CD1c-positive myeloid dendritic cell (primary cell): Measurements from ENCODE around the gene TRIM13.
"Not testable (repeated sequence)": the region's sequence is repeated elsewhere in the genome, so short reads cannot be mapped to it uniquely, and the experiment has no call there.

Experiments used
- DNase-seq: peaks from one replicate; pipeline ENCODE4 v3.0.0-alpha.2; 2016; ENCODE audit errors: extremely low spot score

TRIM13 gene, protein sequence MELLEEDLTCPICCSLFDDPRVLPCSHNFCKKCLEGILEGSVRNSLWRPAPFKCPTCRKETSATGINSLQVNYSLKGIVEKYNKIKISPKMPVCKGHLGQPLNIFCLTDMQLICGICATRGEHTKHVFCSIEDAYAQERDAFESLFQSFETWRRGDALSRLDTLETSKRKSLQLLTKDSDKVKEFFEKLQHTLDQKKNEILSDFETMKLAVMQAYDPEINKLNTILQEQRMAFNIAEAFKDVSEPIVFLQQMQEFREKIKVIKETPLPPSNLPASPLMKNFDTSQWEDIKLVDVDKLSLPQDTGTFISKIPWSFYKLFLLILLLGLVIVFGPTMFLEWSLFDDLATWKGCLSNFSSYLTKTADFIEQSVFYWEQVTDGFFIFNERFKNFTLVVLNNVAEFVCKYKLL

DNA sequence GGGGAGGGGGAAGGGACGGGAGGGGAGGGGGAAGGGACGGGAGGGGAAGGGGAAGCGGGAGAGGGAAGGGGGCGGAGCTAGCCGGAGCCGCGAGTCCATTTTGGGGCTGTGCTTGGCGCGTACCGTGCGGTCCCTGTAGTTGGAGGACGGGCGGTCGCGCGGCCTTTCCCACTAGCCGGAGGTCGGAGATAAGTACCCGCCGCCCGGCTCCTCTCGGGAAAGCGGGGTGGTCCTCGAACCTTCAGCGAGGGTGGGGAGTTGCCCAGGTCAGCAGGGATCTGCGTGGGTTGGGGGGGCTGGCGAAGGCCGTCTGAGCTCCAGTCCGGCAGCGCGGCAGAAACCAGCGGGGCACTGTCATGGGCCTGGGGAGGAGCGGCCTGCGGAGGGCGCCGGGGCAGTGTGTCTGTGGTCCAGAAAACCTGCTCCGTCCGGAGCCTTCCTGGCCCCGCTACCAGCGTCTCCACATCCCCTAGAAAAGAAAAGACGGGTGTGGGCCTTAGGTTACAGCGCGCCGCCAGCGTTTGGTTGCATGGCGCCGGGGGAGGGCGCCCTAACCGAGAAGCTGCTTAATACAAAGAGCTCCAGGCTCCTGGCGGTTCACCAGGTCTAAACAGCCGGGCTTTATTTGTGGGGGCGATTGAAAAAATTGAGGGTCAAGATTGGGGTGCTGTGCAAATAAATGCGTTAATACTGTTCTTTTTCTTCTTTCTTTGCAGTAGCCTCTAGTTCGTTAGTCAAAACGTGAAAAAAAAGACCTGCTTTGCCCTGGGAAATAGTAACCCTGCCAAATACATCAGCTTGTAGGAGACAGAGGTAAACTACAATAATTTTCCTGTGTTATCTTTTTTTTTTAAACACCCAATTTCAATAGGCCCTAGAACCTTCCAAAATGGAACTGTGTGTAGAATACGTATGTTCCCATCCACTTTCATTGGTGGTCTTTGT is at the start of gene TRIM13:
Gene TRIM13 (plus strand): TSS at position 92 of the 945 bp plus-strand sequence. CDS start 14,899 bp downstream, outside the sequence.
- peak; percentile 88 for DNase-seq

DNA sequence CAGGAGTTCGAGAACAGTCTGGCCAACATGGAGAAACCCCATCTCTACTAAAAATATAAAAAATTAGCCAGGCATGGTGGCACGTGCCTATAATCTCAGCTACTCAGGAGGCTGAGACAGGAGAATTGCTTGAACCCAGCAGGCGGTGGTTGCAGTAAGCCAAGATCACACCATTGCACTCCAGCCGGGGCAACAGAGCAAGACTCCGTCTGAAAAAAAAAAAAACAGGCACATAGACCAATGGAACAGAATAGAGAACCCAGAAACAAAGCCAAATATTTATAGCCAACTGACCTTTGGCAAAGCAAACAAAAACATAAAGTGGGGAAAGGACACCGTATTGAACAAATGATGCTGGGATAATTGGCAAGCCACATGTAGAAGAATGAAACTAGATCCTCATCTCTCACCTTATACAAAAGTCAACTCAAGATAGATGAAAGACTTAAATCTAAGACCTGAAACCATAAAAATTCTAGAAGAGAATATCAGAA is 48.0 kb upstream of the TRIM13 start:
- not testable (repeated sequence) for DNase-seq

DNA sequence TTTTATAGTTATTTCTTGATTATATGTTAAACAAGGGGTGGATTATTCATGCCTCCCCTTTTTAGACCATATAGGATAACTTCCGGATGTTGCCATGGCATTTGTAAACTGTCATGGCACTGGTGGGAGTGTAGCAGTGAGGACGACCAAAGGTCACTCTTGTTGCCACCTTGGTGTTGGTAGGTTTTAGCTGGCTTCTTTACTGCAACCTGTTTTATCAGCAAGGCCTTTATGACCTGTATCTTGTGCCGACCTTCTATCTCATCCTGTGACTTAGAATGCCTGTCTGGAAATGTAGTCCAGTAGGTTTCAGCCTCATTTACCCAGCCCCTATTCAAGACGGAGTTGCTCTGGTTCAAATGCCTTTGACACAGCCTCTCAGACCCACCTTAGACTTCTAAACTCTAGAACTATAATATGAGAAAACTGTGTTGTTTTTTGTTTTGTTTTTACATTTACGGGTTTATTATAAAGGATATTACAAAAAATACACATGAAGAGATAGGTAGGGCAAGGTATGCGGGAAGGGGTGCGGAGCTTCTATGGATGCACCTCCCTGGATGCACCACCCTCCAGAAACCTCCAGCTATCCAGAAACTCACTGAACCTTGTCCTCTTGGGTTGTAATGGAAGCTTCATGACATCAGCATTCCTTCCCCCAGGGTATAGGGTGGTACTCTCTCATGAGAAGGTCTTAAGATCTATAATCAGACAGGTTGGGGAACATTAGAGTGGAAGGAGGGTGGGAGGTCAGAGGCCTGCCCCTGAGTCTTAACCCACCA is 44.9 kb upstream of the TRIM13 start:
- DNase-seq = no peak

DNA sequence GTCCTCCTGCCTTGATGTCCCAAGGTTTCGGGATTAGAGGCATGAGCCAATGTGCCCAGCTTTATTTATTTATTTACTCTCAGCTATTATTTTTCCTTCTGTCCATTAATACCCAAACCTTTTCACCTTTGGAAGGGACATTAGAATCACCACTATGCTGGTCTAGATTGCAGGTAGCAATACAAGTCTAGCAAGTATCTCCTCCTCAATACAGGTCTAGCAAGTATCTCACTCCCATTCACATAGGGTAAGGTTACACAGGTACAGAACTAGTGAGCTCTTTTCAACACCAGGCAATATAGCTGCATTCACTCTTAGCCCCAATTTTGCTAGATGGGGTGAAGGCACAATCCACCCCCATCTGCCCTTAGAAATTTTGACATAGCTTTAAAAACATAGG is 43.3 kb upstream of the TRIM13 start:
- no peak for DNase-seq

DNA sequence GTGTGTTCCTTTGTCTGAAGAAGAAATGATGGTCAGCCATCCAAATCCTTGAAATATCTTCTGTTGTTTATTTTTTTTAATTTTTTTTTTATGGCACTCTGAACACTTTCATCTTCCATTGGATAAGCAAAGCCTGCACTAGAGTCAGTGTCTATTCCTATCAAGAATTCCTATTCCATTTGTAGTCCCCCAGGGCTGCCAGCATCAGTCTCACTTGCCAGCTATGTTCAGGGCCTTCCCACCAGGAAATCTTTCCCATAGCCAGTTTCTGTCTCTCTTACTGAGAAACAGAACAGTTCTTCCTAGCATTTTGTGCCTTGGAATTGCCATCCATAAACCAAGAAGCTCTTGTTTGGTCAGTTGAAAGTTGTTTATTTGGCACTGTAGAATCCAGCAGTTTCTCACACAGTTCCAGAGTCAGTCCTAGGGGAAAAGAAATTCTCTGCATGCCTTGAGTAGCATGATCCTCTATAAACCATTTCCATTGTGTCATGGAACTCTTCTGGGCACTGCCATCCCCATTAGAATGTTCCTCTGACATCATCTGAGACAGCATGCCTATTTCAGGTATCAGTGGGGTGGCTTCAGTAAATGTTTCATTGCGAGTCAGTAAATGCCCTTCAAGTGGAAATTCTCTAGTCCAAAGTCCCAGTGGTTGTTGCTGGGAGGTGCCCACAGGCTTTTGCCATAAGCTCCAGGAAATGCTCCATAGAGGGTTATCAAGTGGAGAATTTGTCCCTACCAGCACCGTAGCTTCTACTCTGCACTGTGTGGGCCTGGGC is 42.0 kb upstream of the TRIM13 start:
- no peak for DNase-seq

DNA sequence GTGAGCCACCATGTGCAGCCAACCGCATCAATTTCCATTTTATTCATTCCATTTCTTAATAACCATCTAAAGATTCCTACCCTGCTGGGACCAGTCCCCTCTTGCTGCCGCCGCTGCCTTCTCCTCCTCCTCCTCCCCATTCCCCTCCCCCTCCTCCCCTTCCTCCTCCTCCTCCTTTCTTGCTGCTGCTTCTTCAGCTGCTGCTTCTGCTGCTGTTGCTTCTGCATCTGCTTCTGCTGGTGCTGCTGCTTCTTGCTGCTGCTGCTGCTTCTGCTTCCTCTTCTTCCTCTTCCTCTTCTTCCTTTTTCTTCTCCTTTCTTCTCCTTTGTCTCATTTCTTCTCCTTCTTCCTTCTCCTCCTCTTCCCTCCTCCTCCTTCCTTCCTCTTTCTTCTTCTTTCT is 40.7 kb upstream of the TRIM13 start:
- no peak for DNase-seq

DNA sequence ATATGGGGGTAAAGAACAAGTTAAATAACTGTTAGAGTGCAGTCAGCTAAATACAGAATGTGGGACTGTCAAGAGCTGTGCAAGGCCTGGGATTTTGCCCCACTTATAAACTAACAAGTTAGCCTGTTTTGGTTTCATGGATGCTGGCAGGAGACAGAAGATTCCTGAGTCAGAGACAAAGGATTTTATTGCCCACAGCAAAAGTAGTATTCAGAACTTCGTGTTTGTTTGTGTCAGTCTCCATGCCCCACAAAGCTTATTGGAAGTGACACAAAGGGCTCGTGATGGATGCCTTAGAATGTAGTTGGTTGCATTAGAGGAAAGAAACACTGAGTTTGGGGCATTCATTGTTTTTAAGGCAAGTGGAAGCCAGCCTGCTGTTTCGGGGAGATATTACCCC is 38.5 kb upstream of the TRIM13 start:
- DNase-seq = no peak

DNA sequence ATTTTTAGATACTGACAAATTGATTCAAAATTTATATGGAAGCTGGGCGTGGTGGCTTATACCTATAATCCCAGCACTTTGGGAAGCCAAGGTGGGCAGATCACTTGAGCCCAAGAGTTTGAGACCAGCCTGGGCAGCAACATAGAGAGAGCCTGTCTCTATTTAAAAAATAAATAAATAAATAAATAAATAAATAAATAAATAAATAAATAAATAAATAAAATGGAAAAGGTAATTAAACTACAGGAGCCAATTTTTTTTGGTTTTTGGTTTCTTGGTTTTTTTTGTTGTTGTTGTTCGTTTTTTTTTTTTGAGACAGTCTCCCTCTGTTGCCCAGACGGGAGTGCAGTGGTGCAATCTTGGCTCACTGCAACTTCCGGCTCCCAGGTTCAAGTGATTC is 29.4 kb upstream of the TRIM13 start:
- no peak for DNase-seq

DNA sequence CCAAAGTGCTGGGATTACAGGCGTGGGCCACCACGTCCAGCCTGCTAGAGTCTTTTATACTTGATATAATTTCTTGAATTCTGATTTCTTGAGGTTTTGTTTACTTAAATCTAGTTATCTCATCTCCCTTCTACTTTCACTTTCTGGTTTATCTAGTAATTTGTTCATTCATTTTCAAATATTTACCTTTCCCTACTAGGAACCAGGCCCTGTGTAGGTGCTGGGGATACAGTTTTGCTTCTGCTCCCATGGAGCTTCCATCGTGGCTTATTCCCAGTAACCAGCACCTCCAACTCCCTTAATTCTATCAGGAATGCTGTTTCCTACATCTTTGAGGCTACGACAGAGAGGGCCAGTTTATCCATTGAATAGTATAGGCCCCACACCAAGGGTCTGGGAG is 24.1 kb upstream of the TRIM13 start:
- no peak for DNase-seq

DNA sequence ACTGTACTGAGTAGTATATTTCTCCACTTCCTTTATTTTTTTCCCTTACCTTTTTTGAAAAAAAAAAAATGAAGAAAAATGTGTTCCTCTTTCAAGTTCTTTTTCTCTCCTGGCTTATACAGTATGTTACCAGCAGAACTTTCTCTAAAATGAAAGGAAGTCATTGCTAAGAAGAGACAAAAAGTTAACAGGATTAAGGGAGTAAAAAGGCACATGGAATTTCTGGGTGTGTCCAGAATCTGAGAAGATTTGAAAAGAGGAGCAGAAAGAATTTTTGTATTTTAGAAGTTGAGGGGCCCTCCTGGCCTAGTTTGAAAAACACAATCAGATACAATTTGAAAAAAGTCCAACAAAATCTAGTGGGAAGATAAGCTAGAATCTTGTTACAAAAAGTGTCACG is 21.0 kb upstream of the TRIM13 start:
- DNase-seq = no peak

DNA sequence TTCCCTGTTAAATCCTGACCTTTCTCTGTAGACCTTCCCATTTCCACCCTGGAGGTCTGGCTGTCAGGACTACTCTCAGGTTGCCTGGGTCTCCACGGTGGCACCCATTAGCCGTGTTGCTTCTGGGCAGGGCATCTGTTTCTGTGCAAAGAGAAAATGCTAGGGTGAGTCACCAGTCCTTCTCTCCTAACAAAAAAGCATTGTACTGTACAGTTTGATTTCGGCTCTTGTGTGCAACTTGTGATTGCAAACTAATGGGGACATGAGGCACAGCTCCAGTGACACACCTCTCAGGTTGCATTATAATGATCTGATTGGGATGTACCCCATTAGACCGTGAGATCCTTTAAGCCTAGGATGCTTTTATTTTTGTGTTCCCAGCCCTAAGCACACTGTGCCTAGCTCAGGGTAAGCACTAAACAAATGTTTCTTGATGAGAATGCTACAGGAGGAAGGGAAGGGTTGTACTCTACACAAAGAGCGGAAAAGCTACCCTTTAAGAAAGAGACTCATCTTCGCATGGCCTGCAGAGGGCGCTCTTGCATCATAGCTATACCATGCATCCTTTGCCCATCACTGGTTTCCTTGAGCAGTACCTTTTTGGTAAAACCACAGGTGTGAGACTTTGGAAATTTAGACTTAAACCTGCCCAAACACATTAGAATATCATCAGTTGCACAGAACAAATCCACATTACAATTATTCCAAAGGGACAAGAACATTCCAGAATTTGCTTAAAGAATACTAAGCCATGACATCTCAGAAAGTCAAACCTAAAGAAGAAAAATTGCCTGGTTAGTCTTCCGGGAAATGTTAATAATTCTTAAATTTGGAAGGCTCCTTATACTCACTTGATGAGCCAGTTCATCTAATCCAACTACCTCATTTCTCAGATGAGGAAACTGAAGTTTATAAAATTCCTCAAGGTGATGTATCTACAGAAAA is 20.3 kb upstream of the TRIM13 start:
- peak; percentile 81 for DNase-seq

DNA sequence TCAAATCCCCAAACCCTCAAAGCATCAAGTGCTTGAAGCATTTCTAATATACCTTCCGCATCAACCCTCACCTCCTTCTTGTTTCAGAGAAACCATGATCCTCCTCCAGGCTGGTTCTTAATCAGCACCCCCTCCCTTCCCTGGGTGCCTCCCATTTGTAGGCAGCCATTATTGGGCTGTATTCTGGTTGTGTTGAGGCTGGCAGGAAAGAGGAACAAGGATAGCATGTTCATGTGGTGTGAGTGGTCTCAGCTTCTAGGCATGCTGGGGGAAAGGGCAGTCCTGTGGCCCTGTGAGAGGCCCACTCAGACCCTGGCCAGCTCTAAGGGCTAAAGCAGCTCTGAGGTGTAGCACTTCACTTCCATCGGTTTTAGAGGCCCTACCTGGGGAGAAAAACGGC is 18.9 kb upstream of the TRIM13 start:
- DNase-seq = peak; percentile 16

DNA sequence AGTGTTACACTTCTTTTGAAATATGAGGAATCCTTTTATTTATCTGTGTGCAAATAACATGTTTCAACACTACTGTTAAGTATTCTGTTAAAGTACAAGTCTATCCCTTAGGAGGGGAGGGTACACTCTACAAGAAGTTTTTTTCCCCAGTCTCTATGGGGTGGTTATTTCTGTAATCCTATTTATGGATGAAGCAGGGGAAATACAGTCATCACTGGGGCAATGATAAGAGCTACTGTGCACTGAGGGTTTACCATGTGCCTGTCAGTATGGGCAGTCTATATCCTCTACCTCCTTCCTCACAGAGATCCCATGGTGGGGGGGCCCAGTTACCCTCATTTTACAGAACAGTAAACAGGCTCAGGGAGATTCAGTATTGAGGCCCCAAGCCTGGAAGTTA is 16.6 kb upstream of the TRIM13 start:
- DNase-seq = no peak

DNA sequence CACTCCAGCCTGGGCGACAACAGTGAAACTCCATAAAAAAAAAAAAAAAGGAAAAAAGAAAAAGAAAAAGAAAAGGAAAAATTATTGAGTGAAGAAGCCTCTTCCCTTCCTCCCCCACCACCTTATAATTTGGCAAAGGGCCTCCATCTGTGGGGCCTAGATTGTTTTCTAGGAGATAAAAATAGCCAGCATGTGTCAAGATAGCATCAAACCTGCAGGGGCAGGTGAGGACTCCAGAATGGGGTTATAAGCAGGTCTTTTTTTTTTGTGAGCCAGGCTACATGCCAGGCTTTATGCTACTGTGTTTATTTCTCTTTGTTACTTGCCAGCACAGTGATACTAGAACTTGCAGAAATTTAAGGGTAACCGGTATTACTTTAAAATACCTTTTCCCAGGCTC is 11.7 kb upstream of the TRIM13 start:
- DNase-seq = no peak

DNA sequence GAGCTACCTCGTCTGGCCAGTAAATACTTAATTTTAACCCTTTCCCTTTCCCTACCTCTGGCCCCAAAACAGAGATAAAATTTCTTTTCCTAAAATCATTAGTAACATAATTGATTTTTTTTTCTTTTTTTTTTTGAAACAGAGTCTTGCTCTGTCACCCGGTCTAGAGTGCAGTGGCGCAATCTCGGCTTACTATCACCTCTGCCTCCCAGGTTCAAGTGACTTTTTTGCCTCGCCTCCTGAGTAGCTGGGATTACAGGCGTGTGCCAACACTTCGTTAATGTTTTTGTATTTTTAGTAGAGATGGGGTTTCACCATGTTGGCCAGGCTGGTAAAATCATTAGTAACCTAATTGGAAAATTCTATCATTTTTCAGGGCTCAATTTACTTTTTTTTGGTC is 10.4 kb upstream of the TRIM13 start:
- DNase-seq = no peak

DNA sequence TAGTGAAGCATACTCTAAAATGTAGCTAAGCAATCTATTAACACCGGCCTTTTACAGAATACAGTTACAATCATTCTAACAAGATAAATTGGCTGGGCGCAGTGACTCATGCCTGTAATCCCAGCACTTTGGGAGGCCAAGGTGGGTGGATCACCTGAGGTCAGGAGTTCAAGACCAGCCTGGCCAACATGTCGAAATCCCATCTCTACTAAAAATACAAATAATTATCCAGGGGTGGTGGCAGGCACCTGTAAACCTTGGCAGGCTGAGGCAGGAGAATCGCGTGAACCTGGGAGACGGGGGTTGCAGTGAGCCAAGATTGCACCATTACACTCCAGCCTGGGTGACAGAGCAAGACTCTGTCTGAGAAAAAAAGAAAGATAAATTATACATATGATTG is 6.2 kb upstream of the TRIM13 start:
- DNase-seq = not testable (repeated sequence)

DNA sequence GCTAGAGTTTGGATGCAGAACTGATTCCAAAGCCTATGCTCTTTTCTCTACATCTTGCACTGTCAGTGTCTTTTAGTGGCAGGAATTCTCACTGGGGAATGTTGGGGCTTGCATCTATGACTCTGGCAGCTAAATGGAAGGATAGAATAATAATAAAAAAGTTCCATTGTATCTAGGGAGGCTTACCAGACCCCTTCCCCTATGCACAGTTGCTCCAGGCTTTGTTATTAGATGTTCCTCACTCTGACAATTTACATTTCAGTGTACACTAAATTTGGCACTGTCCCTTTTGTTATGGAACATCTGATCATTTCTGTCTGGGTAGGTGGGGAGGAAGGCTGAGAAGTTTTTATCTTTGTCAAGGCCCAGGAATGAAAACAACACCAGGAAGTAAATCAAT is 3.7 kb upstream of the TRIM13 start:
- no peak for DNase-seq

DNA sequence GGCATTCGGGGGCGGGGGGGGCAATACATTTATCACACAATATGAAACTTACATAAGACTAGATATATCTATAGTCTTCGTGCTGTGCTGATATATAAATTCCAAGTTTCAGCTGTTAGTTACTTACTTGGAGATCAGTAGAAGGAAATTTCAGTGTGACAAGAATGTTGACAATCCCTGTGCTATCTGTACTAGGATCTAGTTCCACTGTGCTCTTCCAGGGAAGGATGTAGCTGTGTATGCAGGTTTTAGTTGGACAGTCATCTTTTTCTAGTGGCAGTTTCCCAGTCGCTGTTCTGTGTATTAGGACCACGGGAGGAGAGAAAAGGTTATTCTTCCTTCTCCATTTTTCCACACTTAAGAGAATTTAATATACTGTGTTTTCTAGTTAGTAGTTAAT is 3.2 kb upstream of the TRIM13 start:
- DNase-seq = no peak

DNA sequence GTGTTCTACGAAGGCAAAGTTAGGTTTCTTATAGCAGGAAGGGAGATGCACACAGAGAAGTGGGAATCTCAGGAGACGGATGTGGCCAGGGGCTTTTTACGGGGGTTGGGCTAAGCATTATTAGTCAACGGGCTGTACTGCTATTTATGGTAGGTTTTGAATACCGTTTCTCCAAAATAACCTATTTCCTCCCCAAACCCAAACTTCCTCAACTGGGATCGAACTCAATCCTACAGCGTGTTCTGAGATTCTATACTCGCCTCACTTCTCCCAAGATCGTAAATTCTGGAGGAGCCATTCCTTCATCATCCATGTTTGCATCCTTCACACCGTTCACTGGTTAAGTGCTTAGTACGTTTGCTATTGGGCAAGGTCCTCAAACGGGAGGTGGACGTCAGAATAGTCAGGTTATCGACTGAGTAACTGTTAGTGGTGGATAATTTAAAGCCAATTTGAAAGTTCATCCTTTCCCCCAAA is 1.2 kb upstream of the TRIM13 start:
- peak; percentile 66 for DNase-seq
